SK-N-SH treated with all-trans-retinoic acid at 6 μM for 48 hours (cell line): Measurements from ENCODE around the gene ZBTB49.
A peak's percentile ranks its signal among the peaks of the same experiment; 100 is the strongest.

Experiments used
- ATAC-seq: fragments of 200-7000 bp; cut with Tn5 transposase; 3 replicates; pipeline ENCODE4 v1.9.1; 2020; ENCODE audit warnings: mild to moderate bottlenecking, moderate library complexity
- ARNTL ChIP-seq: fragments of 450-650 bp; formaldehyde crosslinking; IDR thresholded peaks from 2 replicates; pipeline ENCODE4 v1.5.0; 2020; ENCODE audit warnings: low read depth, mild to moderate bottlenecking, moderate library complexity, borderline replicate concordance
- CREB5 ChIP-seq: fragments of 250-450 bp; sonication (Bioruptor Pico); IDR thresholded peaks from 2 replicates; pipeline ENCODE4 v1.5.1; 2020; ENCODE audit warnings: low read depth, mild to moderate bottlenecking, moderate library complexity
- GLIS3 ChIP-seq: fragments of 250-450 bp; sonication (Bioruptor Pico); IDR thresholded peaks from 2 replicates; pipeline ENCODE4 v1.5.0; 2020; ENCODE audit warnings: mild to moderate bottlenecking, moderate library complexity
- OSR1 ChIP-seq: fragments of 250-450 bp; sonication (Bioruptor Pico); IDR thresholded peaks from 2 replicates; pipeline ENCODE4 v1.8.0; 2022; ENCODE audit warnings: moderate library complexity, mild to moderate bottlenecking, inconsistent platforms
- PPARA ChIP-seq: fragments of 250-450 bp; sonication (Bioruptor Pico); IDR thresholded peaks from 2 replicates; pipeline ENCODE4 v1.5.0; 2020; ENCODE audit warnings: mild to moderate bottlenecking, borderline replicate concordance
- RARB ChIP-seq: fragments of 250-450 bp; sonication (Bioruptor Pico); IDR thresholded peaks from 2 replicates; pipeline ENCODE4 v1.8.0; 2021; ENCODE audit warnings: mild to moderate bottlenecking, moderate library complexity
- SNAI2 ChIP-seq: fragments of 250-450 bp; sonication (Bioruptor Pico); IDR thresholded peaks from 2 replicates; pipeline ENCODE4 v1.5.0; 2020; ENCODE audit warnings: mild to moderate bottlenecking, moderate library complexity
- TCF4 ChIP-seq: fragments of 250-450 bp; sonication (Bioruptor Pico); IDR thresholded peaks from 2 replicates; pipeline ENCODE4 v1.8.0; 2021; ENCODE audit warnings: mild to moderate bottlenecking, moderate library complexity, borderline replicate concordance
- TOX ChIP-seq: fragments of 250-450 bp; sonication (Bioruptor Pico); IDR thresholded peaks from 2 replicates; pipeline ENCODE4 v1.8.0; 2021; ENCODE audit warnings: mild to moderate bottlenecking, moderate library complexity, borderline replicate concordance
- ZC3H10 ChIP-seq: fragments of 250-450 bp; sonication (Bioruptor Pico); IDR thresholded peaks from 2 replicates; pipeline ENCODE4 v1.5.1; 2021; ENCODE audit warnings: mild to moderate bottlenecking, moderate library complexity
- ZFP3 ChIP-seq: fragments of 250-450 bp; sonication (Bioruptor Pico); IDR thresholded peaks from 2 replicates; pipeline ENCODE4 v1.5.0; 2020; ENCODE audit warnings: mild to moderate bottlenecking, moderate library complexity
- ZFP30 ChIP-seq: fragments of 450-650 bp; formaldehyde crosslinking; IDR thresholded peaks from 2 replicates; pipeline ENCODE4 v1.5.0; 2022; ENCODE audit warnings: mild to moderate bottlenecking, moderate library complexity
- ZNF565 ChIP-seq: fragments of 450-650 bp; formaldehyde crosslinking; conservative IDR thresholded peaks from 2 replicates; pipeline ENCODE4 v1.5.0; 2020; ENCODE audit warnings: low read depth, mild to moderate bottlenecking, moderate library complexity
- ZNF70 ChIP-seq: fragments of 450-650 bp; formaldehyde crosslinking; IDR thresholded peaks from 2 replicates; pipeline ENCODE4 v1.5.0; 2020; ENCODE audit warnings: mild to moderate bottlenecking, moderate library complexity
- TF ChIP-seq, protein P1 (sequence below): fragments of 250-450 bp; sonication (Bioruptor Pico); IDR thresholded peaks from 2 replicates; pipeline ENCODE4 v1.5.1; 2021; ENCODE audit warnings: mild to moderate bottlenecking, moderate library complexity
- TF ChIP-seq, protein P2 (sequence below): fragments of 250-450 bp; sonication (Bioruptor Pico); IDR thresholded peaks from 2 replicates; pipeline ENCODE4 v1.8.0; 2020; ENCODE audit warnings: mild to moderate bottlenecking, moderate library complexity, borderline replicate concordance
- TF ChIP-seq, protein P3 (sequence below): fragments of 250-450 bp; sonication (Bioruptor Pico); IDR thresholded peaks from 2 replicates; pipeline ENCODE4 v1.5.0; 2020; ENCODE audit warnings: mild to moderate bottlenecking, moderate library complexity

Gene ZBTB49

GRCh38 chr4:4334798-4335520 is 44.9 kb downstream of the ZBTB49 start:
- peak; percentile 92 for ATAC-seq
- TF ChIP-seq SNAI2 (CRISPR knock-in tag), result peak; percentile 85; the same call in 1 of the 2 replicates
- TF ChIP-seq TOX, result no peak
- no peak for TF ChIP-seq ZNF565 (CRISPR knock-in tag)
- no peak for TF ChIP-seq GLIS3 (CRISPR knock-in tag)
- TF ChIP-seq ZFP3 (CRISPR knock-in tag), result no peak
- TF ChIP-seq RARB (CRISPR knock-in tag), result no peak
- no peak for TF ChIP-seq ZNF70 (CRISPR knock-in tag)
- TF ChIP-seq ZFP30 (CRISPR knock-in tag), result no peak

DNA sequence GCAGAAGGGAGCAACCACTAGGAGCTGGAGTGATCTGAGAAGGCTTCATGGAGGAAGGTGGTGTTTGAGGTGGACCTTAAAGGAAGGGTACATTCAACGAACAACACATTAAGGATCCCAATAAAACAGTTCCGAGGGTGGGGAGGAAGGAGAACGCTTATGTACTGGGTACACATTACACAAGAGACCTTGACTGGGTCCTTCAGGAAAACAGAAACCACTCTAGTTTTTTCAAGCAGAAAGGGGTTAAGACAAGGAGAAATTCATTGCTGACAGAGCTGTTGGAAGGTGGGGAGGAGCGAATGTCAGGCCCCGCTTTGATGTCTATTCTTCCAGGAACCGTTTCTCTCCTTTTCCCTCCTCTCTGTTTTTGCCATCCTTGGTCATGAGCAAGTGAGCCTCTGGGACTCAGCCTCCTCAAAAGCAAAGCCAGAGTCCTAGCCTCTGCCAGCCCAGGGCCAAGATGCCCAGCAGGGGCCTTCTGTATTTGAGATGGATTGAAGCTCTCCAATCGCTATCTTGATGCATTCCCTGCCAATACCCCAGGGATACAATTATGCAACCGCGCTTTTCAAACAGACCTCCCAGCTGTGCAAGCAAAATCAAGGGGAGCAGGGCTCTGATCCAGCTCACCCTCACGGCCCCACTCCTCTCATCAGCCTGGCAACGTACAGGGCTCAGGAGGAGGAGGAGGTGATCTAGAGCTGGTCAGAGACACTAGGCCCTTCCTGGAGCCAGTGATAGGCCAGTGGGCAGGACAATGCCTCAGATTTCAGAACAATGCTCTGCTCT is 48.4 kb downstream of the ZBTB49 start:
- TF ChIP-seq TCF4 (CRISPR knock-in tag), result no peak
- no peak for TF ChIP-seq ARNTL (CRISPR knock-in tag)
- TF ChIP-seq, protein P1, sequence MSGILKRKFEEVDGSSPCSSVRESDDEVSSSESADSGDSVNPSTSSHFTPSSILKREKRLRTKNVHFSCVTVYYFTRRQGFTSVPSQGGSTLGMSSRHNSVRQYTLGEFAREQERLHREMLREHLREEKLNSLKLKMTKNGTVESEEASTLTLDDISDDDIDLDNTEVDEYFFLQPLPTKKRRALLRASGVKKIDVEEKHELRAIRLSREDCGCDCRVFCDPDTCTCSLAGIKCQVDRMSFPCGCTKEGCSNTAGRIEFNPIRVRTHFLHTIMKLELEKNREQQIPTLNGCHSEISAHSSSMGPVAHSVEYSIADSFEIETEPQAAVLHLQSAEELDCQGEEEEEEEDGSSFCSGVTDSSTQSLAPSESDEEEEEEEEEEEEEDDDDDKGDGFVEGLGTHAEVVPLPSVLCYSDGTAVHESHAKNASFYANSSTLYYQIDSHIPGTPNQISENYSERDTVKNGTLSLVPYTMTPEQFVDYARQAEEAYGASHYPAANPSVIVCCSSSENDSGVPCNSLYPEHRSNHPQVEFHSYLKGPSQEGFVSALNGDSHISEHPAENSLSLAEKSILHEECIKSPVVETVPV (CRISPR knock-in tag), result no peak
- no peak for ATAC-seq

DNA sequence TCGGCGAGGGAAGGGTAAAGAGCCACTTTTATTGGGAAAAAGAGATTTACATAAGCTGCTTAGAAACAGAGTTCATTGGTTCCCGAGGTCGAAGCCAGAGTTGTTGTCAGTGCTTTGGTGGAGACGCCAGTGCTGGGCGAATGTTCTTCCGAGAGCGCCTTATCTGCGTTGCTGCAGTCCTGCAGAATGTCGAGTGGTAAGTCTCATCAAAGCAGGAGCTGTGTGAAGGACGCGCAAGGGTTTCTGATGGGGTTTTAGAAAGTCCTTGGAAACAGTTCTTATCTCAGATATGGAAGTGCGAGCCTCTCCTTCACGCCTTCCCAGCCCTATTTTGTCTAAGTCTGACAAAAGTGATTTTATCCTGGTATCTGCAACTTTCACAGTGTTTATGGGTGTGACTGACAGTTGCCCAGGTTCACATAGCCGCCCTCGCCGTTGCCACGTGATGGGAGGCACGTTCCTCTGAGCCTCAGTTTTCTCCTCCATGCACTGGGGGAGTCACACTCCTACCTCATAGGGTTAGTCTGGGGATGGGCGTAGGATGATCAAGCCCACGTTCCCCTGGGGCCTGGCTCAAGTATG is 49.5 kb downstream of the ZBTB49 start:
- TF ChIP-seq GLIS3 (CRISPR knock-in tag), result no peak
- TF ChIP-seq, protein P2, sequence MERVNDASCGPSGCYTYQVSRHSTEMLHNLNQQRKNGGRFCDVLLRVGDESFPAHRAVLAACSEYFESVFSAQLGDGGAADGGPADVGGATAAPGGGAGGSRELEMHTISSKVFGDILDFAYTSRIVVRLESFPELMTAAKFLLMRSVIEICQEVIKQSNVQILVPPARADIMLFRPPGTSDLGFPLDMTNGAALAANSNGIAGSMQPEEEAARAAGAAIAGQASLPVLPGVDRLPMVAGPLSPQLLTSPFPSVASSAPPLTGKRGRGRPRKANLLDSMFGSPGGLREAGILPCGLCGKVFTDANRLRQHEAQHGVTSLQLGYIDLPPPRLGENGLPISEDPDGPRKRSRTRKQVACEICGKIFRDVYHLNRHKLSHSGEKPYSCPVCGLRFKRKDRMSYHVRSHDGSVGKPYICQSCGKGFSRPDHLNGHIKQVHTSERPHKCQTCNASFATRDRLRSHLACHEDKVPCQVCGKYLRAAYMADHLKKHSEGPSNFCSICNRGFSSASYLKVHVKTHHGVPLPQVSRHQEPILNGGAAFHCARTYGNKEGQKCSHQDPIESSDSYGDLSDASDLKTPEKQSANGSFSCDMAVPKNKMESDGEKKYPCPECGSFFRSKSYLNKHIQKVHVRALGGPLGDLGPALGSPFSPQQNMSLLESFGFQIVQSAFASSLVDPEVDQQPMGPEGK, result no peak
- TF ChIP-seq ZFP3 (CRISPR knock-in tag), result no peak
- TF ChIP-seq, protein P1 (CRISPR knock-in tag), result no peak
- TF ChIP-seq, protein P3, sequence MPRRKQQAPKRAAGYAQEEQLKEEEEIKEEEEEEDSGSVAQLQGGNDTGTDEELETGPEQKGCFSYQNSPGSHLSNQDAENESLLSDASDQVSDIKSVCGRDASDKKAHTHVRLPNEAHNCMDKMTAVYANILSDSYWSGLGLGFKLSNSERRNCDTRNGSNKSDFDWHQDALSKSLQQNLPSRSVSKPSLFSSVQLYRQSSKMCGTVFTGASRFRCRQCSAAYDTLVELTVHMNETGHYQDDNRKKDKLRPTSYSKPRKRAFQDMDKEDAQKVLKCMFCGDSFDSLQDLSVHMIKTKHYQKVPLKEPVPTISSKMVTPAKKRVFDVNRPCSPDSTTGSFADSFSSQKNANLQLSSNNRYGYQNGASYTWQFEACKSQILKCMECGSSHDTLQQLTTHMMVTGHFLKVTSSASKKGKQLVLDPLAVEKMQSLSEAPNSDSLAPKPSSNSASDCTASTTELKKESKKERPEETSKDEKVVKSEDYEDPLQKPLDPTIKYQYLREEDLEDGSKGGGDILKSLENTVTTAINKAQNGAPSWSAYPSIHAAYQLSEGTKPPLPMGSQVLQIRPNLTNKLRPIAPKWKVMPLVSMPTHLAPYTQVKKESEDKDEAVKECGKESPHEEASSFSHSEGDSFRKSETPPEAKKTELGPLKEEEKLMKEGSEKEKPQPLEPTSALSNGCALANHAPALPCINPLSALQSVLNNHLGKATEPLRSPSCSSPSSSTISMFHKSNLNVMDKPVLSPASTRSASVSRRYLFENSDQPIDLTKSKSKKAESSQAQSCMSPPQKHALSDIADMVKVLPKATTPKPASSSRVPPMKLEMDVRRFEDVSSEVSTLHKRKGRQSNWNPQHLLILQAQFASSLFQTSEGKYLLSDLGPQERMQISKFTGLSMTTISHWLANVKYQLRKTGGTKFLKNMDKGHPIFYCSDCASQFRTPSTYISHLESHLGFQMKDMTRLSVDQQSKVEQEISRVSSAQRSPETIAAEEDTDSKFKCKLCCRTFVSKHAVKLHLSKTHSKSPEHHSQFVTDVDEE (CRISPR knock-in tag), result no peak
- no peak for TF ChIP-seq CREB5 (CRISPR knock-in tag)
- TF ChIP-seq OSR1 (CRISPR knock-in tag), result no peak
- no peak for TF ChIP-seq PPARA (CRISPR knock-in tag)
- TF ChIP-seq RARB (CRISPR knock-in tag), result no peak
- TF ChIP-seq ZC3H10 (CRISPR knock-in tag), result no peak
- ATAC-seq, result no peak
